ENCODE measurements around the gene GSDME.

- TF ChIP-seq, protein P1, sequence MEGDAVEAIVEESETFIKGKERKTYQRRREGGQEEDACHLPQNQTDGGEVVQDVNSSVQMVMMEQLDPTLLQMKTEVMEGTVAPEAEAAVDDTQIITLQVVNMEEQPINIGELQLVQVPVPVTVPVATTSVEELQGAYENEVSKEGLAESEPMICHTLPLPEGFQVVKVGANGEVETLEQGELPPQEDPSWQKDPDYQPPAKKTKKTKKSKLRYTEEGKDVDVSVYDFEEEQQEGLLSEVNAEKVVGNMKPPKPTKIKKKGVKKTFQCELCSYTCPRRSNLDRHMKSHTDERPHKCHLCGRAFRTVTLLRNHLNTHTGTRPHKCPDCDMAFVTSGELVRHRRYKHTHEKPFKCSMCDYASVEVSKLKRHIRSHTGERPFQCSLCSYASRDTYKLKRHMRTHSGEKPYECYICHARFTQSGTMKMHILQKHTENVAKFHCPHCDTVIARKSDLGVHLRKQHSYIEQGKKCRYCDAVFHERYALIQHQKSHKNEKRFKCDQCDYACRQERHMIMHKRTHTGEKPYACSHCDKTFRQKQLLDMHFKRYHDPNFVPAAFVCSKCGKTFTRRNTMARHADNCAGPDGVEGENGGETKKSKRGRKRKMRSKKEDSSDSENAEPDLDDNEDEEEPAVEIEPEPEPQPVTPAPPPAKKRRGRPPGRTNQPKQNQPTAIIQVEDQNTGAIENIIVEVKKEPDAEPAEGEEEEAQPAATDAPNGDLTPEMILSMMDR (IDR thresholded peaks at IDR 0.05): no peak
- no peak for TF ChIP-seq POLR2A (IDR thresholded peaks at IDR 0.05)
These were observed 55.7 kb downstream of the GSDME start for GRCh38 chr7:24701261-24702235.
